22Rv1 (cell line): Measurements from ENCODE around the gene LRRC46.

Experiments
- H3K27ac ChIP-seq: fragments of 450-650 bp; 2 replicates; pipeline ENCODE4 v1.5.1; 2017
- CTCF ChIP-seq: fragments of 450-650 bp; IDR thresholded peaks from 2 replicates; pipeline ENCODE4 v1.5.1; 2017; ENCODE audit warnings: mild to moderate bottlenecking
- ZFX ChIP-seq: fragments of 450-650 bp; IDR thresholded peaks from 2 replicates; pipeline ENCODE4 v1.6.1; 2017; ENCODE audit warnings: antibody characterized with exemption, borderline replicate concordance

LRRC46 gene

GRCh38 chr17:47869114-47869513, 37.6 kb downstream of the LRRC46 start:
- TF ChIP-seq CTCF, result no peak
- no peak for TF ChIP-seq ZFX
- no peak overlapping the region for H3K27ac ChIP-seq

GRCh38 chr17:47870056-47870455, 38.6 kb downstream of the LRRC46 start:
- TF ChIP-seq CTCF (no peak), ZFX (no peak)
- no peak overlapping the region for H3K27ac ChIP-seq

GRCh38 chr17:47871048-47871447, 39.6 kb downstream of the LRRC46 start:
- TF ChIP-seq ZFX, result no peak
- no peak for TF ChIP-seq CTCF
- H3K27ac ChIP-seq, result no peak overlapping the region

GRCh38 chr17:47872019-47872650, 40.7 kb downstream of the LRRC46 start:
- no peak for TF ChIP-seq CTCF
- TF ChIP-seq ZFX, result no peak
- no peak overlapping the region for H3K27ac ChIP-seq

- TF ChIP-seq ZFX, result no peak
- H3K27ac ChIP-seq, result no peak overlapping the region
Observed at GRCh38 chr17:47872651-47873161, 41.2 kb downstream of the LRRC46 start.

GRCh38 chr17:47873200-47874090, 42.0 kb downstream of the LRRC46 start:
- H3K27ac ChIP-seq, result no peak overlapping the region
- TF ChIP-seq ZFX (no peak), CTCF (no peak)

GRCh38 chr17:47875011-47875985, 43.8 kb downstream of the LRRC46 start:
- no peak overlapping the region for H3K27ac ChIP-seq
- TF ChIP-seq CTCF, result no peak
- no peak for TF ChIP-seq ZFX
